Skin of body (tissue), 2 donors: Measurements from ENCODE around the gene TNMD. TPM values are rescaled to one million over a fixed set of nuclear protein-coding genes. Genes with fewer than 3 reads are reported as not detected.
A peak's percentile ranks its signal among the peaks of the same experiment; 100 is the strongest.
"Not testable (repeated sequence)": the region's sequence is repeated elsewhere in the genome, so short reads cannot be mapped to it uniquely, and the experiment has no call there.

ENCODE experiments used
- DNase-seq: peaks from one replicate; lab custom pipeline; 2025; lab: John Stamatoyannopoulos, UW
- total RNA-seq: library from RNA; depleted of rRNA; stranded (reverse); fragments of >200 nt; gene quantifications from one replicate; pipeline ENCODE4 v1.2.3, GENCODE V29; 2014

Gene TNMD
- total RNA-seq, result 19.6 TPM

DNA sequence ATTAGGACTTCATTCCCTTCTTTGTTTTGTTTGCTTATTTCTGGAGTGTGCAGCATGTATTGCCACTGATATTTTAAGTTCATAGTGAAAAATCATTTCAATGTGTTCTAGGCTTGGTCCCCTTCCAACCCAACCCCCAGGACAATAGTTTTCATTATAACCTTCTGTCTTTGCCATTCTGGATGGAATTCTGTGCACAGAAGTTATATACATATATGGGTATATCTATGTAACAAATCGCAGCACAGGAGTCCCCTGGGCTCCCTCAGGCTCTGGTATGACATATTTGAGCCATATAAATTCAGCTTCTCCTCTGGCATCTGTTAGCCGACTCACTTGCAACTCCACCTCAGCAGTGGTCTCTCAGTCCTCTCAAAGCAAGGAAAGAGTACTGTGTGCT is at the start of gene TNMD:
TNMD (plus strand) TSS at position 326 of the 400 bp plus-strand sequence. CDS start 83 bp downstream, outside the sequence.
- peak; percentile 35 for DNase-seq

DNA sequence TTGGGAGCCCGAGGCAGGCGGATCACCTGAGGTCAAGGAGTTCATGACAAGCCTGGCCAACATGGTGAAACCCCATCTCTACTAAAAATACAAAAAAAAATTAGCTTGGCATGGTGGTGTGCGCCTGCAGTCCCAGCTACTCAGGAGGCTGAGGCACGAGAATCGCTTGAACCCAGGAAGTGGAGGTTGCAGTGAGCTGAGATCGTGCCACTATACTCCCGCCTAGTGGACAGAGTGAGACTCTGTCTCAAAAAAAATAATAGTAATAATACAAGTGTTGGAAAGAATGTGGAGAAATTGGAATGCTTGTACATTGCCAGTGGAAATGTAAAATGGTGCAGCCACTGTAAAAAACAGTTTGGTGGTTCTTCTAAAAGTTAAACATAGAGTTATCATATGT is 19.2 kb upstream of the TNMD start:
- not testable (repeated sequence) for DNase-seq

DNA sequence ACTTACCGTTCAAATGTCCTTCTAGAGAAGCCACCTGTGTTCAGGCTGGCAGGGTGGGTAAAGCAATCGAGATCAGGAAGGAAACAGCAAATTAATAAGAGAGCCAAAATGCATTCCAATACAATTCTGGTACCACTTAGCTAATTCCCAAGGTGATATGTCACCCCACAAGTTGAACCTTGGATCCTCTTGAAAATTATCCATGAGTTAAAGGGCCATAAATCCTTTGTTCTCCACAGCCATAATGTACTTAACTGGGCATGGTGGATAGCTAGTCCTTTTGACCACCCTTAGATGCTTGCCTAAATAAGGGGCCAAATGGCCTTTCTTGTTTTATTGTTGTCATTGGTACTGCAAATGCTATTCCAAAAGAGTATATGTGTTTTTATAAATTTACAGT is 2.0 kb downstream of the TNMD start:
- DNase-seq, result no peak

DNA sequence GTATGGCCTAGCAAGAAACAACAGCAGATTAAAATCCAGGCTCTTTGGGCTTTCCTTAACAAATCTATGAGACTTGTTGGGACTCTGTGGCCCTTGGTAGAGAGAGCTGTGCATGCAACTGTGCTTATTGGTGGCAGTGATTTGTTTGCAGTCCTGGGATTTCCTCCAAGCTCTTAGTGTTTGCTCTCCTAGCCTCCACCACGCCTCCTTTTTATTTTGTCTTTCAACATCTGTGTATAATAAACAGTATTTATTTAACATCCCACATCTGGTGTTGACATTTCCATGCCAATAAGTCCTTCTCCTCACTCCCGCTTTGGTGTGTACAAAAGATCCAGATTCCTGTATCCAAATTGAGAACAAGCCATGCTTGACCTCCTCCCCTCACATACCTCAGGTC is 3.1 kb downstream of the TNMD start:
- DNase-seq, result peak; percentile 81

DNA sequence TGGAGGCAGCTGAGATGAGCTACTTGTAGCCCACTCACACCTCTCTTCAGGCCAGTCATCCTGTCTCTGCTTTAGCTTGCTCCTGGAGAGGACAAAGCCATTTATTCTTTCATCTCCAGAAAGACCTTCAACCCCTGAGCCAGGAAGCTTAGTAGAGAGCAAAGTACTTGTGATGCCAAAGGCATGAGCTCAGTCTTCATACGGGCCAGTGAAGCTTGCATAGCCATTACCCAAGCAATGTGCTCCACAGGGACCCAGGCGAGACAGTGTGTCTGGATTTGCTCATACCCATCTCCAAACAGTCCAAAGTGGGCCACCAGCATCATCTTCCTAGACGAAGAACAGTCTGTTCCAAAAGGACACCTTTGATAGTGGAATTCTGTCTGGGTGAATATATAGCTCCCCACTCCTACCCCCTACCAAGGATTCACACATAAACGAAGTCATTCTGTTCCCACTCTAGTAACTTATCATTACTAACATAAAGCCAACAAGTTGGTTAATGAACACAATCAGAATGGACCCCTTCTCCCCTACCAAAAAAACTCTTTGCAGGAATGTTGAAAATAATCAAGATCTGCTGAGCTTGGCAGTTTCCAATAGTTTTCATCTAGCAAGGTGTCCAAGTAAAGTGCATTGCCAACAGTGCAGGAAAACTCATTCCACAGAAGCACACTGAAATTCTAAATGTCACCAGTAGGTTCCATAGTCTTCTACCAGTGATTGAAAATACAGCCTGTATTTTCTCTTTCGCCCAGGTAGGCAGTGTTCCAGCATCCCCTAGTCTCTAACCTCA is 6.7 kb downstream of the TNMD start:
- DNase-seq, result no peak

DNA sequence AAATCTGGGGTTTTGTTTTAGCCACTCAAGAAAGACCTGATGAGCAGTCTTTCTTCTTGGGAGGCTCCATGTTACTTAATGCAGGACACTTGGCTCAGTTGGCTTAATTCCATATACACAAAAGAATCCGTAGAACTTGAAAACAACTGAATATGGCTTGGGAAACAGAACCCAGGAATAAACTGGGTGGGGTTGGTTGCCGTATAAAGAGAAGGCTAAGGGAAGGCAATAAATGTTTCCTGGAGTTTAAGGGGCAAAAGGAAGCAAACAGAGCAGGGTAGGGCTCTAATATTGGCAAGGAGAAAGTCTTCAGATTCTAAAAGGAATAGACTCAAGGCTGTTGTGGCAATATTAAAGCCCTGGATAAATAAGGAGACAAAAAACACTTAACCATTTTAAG is 8.4 kb downstream of the TNMD start:
- no peak for DNase-seq

DNA sequence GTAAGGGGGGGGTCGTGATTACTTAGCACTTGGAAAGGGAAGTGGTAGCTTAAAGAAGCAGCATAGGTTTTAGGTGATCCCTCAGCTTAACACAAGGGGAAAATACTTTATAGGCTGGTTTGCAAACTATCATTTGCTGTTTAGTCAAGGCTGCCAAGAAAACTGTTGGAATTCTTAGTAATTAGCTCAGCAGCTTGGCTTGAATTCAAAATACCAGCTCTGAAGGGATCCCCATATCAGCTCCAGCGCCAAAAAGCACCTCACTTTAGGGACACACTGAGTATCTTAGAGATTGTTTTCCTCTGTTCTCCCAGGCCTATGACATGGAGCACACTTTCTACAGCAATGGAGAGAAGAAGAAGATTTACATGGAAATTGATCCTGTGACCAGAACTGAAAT is 8.8 kb downstream of the TNMD start:
- no peak for DNase-seq

DNA sequence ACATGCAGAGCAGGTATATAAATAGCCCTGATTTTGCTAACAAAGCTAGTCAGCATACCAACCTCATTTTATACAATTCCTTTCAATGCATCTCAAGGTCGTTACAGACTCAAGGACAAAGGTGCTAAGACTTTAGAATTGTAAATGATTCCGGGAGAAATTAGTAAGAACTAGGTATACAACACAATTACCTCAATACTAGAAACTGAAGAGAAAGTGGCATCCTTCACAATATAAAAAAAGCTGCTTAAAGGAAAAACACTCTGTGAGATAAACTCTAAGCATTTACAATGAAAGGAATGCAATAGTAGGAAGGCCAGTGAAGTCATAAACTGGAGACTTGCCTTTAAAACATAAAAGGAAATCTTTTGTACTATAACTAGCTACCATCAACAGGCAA is 11.9 kb downstream of the TNMD start:
- no peak for DNase-seq

DNA sequence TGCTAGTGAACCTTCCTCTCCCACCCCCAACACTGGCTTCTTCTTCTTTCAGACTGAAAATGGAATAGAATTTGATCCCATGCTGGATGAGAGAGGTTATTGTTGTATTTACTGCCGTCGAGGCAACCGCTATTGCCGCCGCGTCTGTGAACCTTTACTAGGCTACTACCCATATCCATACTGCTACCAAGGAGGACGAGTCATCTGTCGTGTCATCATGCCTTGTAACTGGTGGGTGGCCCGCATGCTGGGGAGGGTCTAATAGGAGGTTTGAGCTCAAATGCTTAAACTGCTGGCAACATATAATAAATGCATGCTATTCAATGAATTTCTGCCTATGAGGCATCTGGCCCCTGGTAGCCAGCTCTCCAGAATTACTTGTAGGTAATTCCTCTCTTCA is 14.7 kb downstream of the TNMD start:
- DNase-seq, result no peak

DNA sequence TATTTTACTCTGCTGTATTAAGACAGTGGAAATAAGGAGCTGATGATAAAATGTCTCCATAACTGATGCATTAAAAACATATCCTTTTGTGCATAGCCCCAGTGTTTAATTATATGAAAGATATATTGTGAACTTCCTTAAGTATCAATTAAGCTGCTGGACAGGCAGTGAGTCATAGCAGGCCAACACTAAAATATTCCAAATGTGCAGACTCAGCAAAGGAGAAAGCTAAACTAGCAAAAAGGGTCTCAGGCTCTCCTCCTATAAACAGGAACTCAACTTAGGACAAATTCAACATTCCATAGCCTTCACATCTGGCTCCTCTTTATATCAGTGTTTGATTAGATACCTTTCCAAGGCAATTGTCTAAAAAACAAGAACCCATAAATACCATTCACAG is 15.6 kb downstream of the TNMD start:
- no peak for DNase-seq

DNA sequence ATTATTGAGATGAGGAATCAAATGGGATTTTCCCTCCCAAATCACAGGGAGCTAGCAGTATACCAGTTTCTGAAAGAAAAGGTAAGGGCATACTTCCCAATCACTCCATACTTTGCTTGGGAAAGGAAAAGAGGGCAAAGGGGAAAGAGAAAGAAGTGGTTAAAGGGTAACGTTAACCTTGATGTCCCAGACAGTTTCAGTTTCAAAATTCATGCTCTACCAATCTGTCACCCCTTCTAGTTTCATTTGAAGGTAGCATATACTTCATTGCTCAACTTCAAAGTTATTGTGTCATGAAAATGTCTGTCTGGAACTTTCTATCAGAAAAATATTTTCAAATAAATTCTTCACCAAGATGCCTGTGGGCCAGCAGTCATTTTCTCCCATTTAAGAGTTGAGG is 16.0 kb downstream of the TNMD start:
- DNase-seq, result no peak

DNA sequence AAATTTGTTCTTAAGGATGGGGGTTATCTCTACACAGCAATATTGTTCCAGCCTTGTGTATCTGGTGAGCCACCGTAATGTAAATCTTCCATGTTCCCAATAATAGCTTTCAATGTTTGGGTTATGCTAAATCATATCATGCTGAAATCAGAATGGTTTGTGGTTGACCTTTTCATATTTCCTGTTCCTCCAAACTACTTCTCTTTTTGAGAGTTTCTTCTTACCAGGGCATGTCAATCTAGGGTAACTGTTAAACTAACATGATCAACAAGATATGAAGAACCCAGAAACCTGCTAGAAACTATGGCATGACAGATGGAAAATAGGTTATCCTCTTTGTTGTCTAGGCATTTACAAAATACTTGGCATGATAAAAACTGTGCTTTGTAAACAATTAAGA is 22.0 kb downstream of the TNMD start:
- DNase-seq, result no peak

DNA sequence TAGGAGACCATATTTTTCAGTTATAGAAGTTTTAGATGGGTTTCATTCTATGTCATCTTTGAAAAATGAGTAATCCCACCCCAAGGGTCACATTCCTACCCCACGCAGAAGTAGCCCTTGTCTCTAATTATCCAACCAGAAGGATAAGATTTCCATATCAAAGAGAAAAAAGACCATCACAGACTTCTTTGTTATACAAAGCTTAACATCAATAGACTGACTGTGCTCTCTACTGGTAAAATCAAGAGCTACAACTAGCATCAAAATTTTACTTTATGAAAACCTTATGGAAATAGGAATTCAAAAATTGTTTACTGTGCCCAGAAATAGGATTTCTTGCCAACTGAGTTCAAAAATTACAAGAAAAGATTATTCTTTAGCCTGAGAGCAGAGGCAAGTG is 24.9 kb downstream of the TNMD start:
- peak; percentile 1 for DNase-seq

DNA sequence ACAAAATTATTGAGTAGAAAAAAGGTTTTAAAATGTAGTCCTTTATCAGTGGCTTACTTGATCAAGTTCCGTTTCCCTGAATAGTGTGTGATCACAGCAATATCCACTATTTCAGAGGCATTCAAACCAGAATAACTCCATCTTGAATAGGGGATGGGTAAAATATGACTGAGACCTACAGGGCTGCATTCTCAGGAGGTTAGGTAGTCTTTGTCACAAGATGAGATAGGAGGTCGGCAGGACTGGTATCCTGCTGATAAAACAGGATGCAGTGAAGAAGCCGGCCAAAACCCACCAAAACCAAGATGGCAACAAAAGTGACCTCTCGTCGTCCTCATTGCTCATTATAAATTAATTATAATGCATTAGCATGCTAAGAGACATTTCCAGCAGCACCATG is 27.2 kb downstream of the TNMD start:
- no peak for DNase-seq

DNA sequence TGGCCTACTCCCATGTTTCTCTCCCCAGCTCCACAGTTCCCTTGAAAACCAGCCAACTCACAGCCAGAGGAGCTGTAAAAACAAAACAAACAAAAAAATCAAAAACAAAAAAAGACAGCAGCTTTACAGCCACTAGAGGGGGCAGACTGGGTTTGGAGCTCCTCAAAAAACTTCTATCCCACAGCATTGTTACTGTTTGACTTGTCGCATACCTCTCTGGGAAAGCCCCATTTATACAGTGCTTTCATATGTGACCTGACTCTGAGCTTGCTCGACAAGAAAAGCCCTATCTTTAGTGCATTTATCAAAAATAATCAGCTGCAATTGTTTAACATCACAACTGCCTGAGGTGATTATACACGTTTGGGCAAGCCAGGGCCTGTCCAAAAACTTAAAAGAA is 30.3 kb downstream of the TNMD start:
- peak; percentile 31 for DNase-seq

DNA sequence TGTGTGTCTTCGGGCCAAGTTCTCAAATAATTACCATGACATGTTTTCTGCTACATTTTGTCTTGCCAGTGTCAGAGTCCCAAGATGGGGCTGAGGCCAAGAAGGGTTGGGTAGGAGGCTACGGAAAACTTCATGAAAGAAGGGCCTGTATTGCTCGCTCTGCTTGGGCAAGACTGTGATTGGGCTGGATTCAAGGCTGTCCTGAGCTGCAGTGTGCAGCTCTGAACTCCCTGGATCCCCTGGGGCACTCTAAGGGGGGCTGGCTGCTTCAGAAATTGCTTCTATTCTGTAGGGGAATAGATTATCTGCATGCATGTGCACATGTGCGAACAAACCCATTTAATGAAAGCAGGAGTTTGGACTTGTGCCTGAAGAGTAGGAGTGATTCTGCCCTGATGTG is 38.3 kb downstream of the TNMD start:
- DNase-seq, result no peak

DNA sequence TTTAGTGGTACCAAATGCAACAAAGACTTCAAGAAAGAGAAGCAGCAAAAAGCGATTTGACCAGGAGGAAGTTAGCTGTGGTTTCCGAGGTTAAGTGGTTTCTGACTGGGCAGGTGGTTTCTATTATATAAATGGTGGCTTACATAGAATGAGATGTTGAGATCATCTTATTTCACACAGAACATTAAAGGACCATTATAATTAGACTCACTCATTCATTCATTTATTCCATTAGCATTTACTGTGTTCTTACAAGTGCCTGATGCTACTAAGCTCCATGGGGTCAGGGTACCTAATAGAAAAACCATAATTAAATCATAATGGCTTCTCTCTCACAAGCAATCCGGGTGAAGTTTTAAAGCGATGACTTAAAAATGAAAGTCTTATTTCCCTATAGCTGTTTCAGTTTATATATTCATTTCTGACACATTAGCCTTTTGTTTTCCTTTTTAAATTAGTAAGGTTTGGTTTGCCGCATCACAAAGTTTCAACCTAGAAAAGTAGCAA is 41.3 kb downstream of the TNMD start:
- no peak for DNase-seq

DNA sequence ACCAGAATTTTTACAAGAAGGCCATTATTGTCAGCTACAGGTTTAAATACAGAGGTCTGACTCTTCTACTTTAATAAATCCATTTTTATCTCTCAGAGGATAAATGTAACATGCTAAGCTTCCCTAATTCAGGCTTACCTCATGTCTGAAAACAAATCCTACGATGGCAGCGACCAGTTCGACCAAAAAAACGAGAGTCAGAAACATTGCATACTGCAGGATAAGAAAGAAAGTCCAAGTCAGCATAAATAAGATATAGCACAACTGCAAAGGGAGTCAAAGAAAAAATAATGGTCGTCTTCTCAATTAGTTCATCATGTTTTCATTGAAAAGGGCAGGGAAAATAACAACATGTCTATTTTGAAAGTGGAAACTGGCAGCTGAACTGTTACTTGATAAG is 50.3 kb downstream of the TNMD start:
- DNase-seq, result no peak

DNA sequence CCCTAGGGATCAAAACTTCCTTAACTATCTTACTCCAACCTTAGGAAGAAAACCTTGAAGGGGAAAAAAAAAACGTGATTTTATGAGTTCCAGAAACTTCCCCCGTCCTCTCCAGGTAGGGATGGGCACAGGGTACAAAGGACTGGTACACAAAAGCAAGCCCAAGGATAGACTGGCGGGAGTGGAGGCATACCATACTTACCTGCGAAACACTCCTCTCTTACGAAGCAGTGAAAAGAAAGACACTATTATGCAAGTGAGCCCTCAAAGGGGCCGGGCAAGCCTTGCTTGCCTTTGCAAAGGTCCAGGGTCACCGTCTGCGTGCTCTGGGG is 51.2 kb downstream of the TNMD start:
- DNase-seq, result no peak

DNA sequence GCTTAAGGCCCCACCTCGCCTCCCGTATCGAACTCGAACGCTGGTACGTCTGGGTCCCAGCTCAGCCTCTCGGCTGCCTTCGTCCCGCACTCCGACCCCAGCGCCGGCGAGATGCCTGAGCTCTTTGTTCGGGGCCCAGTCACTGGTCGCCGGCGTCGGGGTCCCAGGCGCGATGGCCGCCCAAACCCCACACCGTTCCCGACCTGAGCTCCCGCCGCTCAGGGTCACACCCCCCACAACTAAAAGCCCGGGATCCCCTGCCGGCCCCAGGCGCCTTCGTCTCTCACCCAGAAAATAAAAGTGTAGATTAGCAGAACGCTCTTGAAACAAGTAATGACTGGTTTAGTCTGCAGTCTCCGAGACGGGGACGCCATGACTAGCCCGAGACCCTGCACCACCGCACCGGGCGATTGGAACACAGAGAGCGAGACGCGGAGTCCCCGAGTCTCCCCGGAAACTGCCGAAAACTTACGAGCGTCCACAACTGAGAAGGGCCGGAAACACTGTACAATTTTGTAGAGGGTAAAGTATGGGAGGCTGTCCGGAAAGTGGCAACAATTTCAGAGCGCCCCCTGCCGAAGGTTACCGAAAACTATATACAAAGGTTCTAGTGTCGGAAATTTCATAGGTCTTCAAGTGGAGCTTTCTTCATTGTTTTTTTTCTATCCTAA is 51.7 kb downstream of the TNMD start, which contains the start of gene TSPAN6:
TSPAN6 (minus strand) TSS at position 486 of the 671 bp plus-strand sequence; CDS start at position 374, 112 bp downstream.
- peak; percentile 77 for DNase-seq

DNA sequence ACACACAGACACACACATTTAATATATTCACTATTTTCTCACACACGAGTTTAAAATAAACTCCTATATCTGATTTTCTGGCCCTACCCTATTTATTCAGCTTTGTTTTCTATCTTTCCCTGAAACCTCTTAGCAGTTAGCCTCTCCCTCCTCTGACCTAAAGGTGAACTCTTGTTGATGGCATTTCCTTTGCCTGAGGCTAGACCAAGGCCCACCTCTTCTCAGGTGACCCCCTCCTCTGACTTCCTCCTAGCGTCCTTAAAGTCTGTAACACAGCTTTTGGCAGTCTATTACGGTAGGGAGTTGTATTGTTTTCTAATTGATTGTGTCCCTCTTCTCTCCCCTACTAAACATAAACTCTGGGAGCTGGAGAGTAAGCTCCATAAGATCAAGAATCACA is 57.6 kb downstream of the TNMD start:
- no peak for DNase-seq

DNA sequence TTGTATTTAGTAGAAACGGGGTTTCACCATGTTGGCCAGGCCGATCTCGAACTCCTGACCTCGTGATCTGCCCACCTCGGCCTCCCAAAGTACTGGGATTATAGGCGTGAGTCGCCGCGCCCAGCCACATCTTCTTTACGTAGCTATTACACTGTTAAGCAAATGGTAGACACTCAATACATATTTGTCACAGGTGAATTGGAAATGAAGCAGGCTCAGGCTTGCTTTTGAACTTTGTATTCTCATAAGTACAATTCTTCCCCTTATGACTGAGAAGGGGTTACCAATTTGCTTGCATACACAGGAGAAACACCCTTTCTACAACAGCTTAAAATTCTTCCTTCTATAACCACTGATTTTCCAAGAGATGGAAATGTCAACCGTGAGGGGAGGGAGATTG is 58.5 kb downstream of the TNMD start:
- no peak for DNase-seq
